H1 (cell line): ENCODE measurements around the gene ZNF512B. TPM values are rescaled to one million over a fixed set of nuclear protein-coding genes. Genes with fewer than 3 reads are reported as not detected.

Experiments
- polyA plus RNA-seq, 7 experiments: library from polyadenylated mRNA; depleted of rRNA in 3 of 7; stranded (reverse) in 5 of 7; unstranded in 2 of 7; fragments of >200 nt in 5 of 7; fragments of 200-250 nt in 2 of 7; gene quantifications; 1 replicate in 5 of 7; 2 replicates in 1 of 7; 4 replicates in 1 of 7; pipeline versions ENCODE4 v1.2.1 to v1.2.3, GENCODE V29; 2011 to 2013; ENCODE audit warnings: missing spikeins in 2 of 7, mixed read lengths in 2 of 7
- total RNA-seq: library from RNA; stranded (reverse); fragmentation: NEBNext Ultra II Directional; extraction: Animal tissue kit (Norgen Biotek cat#: 25700); gene quantifications from 2 replicates; pipeline ENCODE4 v1.2.1, GENCODE V29; 2021
- TF ChIP-seq, protein P1 (sequence below): IDR thresholded peaks from 2 replicates; pipeline ENCODE4 v1.6.1; 2011; ENCODE audit warnings: low read depth, mild to moderate bottlenecking, low read length; ENCODE audit not compliant: insufficient read depth

The ZNF512B gene
- total and polyA plus RNA-seq, 2 of the 8 experiments (the other 6 are each of a cell fraction or from before 2014, with no cell fraction given) = 7.3 to 26.6 TPM

DNA sequence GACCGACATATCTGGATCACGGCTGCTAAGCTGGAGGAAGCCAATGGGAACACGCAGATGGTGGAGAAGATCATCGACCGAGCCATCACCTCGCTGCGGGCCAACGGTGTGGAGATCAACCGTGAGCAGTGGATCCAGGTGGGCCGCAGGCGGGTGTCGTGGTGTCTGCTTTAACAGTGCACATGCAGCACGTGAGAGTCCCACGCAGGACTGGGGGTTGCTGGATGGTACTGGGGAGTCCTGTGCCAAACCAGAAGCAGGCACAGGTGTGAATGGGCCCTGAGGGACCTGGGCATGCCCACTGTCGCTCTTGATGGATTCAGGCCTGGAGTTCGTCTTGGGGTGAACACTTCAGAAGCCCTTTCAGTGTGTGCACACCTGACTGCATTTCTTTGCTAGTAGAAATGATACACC is 41.6 kb upstream of the ZNF512B start (continued):
- TF ChIP-seq, protein P1, sequence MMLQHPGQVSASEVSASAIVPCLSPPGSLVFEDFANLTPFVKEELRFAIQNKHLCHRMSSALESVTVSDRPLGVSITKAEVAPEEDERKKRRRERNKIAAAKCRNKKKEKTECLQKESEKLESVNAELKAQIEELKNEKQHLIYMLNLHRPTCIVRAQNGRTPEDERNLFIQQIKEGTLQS = no peak
